Measurements from ENCODE around the gene GLTP.
A peak's percentile ranks its signal among the peaks of the same experiment; 100 is the strongest.
"Not testable (repeated sequence)": the region's sequence is repeated elsewhere in the genome, so short reads cannot be mapped to it uniquely, and the experiment has no call there.

GLTP gene

GRCh38 chr12:109876406-109876805 lies 3.9 kb downstream of the GLTP start:
- DNase-seq: no peak

GRCh38 chr12:109875572-109876131 lies 4.7 kb downstream of the GLTP start:
- DNase-seq: peak; percentile 16

GRCh38 chr12:109873653-109874052 lies 6.7 kb downstream of the GLTP start:
- DNase-seq: no peak

GRCh38 chr12:109871668-109872314 lies 8.6 kb downstream of the GLTP start:
- no peak for DNase-seq

- DNase-seq: no peak
These were observed 9.7 kb downstream of the GLTP start for GRCh38 chr12:109870648-109871047.

DNA sequence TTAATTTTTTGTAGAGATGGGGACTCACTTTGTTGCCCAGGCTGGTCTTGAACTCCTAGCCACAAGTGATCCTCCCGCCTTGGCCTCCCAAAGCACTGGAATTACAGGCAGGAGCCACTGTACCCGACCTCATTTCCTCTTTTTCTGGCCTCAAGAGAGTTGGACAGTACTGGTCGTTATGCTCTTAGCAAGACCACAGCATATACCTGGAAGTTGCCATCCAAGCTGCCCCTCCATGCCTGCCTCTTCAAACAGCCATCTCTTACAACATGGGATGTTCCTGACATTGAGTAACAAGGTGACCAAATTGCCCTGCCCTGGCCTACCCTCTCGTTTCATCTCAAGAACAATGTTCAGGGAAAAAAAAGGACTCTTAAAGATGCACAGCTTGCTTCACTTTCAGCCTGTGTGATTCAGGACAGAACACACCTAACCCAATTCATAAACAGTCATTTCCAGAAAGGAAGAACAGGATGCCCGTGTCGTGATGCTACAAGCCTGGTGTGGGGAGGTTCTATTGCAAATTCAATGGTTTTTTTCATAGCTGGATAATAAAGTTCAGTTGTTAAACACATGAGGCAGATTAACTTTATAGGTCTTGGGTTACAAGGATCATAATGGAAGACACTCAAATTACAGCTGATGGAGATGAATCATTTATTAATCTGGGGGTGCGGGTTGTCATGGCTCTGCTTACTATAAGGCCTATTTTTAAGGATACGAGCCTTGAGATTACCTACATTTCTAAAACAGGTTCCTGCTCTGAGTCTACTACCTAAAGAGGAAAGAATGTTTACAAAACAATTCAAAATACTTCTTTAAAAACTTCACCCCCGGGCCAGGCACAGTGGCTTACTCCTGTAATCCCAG lies 11.9 kb downstream of the GLTP start:
- DNase-seq: no peak

DNA sequence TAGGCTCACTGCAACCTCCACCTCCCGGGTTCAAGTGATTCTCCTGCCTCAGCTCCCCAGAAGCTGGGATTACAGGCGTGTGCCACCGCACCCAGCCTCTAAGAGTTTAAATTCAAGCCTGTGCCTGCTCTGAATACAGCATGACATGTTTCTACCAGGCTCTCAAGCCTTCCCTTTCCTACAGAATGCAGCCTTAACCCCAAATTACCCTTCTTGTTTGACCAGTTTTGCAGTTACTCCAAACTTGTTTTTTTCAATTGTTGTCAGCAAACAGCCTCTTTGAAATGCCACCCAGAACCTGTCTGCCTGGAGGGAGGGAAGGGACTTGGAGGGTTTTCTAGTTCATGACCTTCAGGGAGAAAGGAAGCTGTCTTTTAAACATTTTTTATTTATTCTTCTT lies 15.4 kb downstream of the GLTP start:
- DNase-seq: no peak

GRCh38 chr12:109863847-109864712 lies 16.3 kb downstream of the GLTP start:
- DNase-seq: no peak

DNA sequence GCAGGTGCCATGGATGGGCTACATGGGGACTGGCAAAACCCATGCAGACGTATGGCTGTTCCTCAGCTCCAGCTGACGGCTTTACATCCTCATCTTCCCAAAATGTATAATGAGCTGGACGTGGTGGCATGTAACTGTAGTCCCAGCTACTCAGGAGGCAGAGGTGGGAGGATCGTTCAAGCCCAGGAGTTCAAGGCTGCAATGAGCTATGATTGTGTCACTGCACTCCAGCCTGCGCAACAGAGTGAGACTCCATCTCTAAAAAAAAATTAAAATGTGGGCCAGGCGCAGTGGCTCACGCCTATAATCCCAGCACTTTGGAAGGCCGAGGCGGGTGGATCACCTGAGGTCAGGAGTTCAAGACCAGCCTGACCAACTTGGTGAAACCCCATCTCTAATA lies 17.9 kb downstream of the GLTP start:
- not testable (repeated sequence) for DNase-seq

DNA sequence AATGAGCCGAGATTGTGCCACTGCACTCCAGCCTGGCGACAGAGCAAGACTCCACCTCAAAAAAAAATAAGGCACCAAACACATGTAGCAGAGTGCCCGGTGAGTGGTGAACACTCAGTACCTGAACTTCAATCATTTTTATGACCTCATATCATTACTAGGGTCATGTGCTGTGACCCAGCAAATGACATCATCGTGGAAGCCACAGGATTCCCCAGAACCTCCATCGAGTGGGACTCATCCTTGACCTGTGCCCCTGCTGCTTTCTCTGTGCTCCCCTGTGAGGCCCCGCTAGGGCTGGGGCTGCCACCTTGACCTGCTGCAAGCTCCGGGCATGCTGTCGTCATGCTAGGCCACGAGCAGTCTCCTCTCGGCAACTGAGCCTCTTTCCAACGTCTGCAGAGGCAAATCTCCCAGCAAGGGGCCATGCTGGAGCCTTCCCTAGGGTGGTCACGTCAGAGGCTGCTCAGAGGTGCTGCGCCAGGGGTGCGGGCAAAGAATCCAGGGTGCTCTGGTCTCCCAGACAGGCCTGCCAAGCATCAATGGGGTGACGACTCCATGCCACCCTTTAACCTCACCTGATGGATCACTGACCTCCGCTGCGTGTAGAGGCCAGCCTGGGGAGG lies 18.5 kb downstream of the GLTP start:
- DNase-seq: no peak

DNA sequence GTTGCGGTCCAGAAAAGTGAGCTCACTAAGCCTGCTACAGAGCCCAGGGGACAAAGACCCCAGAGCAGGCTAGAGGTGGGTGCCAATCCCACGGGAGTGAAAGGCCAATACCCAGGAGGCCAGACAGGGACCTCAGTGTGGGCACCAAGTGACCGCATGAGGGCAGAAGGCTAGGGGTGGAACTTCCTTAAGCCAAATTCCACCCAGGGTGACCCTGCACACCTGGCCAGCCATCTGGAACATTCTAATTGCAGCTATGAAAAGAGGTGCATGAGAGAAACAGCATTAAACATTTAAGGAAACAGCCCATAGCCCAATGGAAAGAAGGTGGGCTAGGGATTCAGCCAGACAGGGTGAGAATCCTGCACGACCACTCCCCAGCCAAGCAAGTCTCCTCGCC lies 19.4 kb downstream of the GLTP start:
- no peak for DNase-seq

DNA sequence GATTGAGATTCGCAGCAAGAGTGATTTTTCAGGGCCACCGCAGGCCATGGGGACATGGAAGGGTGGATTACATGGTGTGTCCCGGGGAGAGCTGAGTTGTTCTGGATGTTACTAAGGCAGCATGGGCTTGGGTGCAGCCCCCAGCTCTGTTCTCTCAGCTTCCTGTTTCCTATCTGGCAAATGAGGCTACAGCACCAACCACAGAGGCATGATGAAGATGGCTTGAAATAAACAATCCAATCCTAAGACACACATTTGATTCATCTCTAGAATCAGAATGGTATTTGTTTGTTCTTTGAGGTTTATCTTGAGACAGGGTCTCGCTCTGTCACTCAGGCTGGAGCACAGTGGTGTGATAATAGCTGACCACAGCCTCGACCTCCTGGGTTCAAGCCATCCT lies 21.6 kb downstream of the GLTP start:
- DNase-seq: no peak

GRCh38 chr12:109857715-109858114 lies 22.6 kb downstream of the GLTP start:
- DNase-seq: no peak

DNA sequence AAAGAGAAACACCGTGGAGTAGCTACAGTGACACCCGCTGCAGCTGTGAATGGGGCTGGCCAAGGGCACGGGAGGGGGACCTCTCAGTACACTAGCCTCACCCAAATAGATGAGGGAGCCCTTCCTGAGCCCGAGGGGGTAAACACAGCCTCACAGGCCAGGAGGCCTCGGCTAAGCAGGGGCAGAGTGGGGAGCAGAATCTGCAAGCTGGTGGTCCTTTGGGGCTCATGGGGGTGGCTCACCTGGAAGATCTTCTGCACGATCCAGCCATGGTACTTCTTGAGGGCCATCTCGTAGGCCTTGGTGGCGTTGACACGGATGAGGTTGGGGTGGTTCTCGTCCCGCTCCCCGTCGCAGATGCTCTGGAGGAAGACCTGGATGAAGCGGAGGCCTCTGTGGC lies 25.0 kb downstream of the GLTP start:
- no peak for DNase-seq

- DNase-seq: not testable (repeated sequence)
These were observed 29.8 kb downstream of the GLTP start for GRCh38 chr12:109850518-109850917.

DNA sequence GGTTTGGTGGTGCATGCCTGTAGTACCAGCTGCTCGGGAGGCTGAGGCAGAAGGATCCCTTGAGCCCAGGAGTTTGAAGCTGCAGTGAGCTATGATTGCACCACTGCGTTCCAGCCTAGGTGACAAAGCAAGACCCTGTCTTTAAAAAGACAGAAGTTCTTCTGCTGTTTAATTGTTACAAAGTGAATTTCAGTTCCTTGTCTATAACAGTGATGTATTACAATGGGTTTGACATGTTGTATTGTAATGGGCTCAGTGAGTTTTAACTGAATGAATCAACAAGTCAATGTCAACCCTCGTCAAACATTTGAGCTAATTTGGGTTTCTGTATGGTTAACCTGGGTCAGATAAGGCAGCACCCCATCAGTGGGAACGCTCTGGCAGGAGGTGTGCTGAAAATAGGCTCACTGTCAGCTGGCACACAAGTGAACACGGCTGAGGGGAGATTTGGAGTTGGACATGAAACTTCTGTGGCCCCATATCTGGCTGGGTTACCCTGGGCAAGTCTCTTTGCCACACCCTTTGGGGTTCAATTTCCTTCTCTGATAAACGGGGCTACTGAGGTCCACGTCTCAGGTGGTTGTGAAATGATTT lies 33.1 kb downstream of the GLTP start:
- no peak for DNase-seq

- no peak for DNase-seq
These were observed 34.5 kb downstream of the GLTP start for GRCh38 chr12:109845824-109846205.

DNA sequence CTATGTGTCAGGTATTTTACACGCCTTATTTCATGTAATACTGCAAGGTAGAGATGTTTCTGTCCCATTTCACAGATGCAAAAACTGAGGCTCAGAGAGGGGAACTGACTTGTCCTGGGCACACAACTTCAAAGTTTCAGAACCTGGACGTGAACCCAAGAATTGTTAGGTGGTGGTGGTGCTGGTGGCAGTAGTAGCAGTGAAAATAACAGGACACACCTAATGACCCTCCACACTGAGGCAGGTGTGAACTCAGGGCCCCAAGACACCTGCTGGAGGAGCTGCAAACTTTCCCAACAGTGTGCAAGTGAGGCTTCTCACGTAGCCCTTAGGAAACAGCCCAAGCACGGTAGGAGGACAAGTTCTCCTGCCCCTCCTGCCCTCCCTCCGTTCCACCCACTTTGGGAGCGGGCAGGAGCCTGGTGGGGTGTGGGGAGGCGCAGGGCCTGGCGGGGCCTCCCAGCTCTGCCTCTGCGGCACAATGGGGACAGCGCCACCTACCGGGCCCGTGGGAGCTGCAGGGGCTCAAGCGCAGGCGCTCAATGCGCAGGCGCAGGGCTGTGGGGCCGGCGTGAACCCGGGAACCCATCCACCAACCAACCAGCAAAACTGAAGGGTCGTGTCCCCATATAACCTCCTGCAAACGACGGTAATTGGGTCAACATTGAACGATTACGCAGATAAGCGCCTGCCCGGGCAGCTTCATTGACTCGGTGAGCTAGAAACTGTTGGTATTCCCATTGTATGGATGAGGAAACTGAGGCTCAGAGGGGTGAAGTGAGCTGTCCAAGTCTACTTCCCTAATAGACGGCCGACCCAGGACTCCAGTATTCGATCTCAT lies 35.1 kb downstream of the GLTP start:
- peak; percentile 92 for DNase-seq

- no peak for DNase-seq
These were observed 36.2 kb downstream of the GLTP start for GRCh38 chr12:109844091-109844490.

- DNase-seq: no peak
These were observed 38.3 kb downstream of the GLTP start for GRCh38 chr12:109842021-109842420.

DNA sequence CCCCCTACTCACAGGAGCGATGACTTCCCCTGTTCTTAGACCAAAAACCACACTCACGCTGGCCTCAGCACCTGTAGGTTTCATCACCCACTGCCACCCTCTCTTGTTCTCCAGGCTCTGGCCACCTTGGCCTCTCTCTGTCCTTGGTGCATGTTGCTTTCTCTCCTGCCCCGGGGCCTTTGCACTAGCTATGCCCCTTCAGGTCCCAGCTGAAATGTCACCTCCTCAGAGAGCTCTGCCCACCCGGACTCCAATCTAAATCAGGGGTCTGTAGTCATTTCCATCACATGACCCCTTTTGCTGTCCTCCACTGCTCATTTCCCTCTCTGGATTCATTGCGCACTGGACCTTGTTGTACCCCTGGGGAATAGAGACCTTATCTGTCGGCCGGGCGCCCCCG lies 39.0 kb downstream of the GLTP start:
- no peak for DNase-seq
